ENCODE results near the gene RIPOR2.
"Not testable (repeated sequence)": the region's sequence is repeated elsewhere in the genome, so short reads cannot be mapped to it uniquely, and the experiment has no call there.

Gene RIPOR2

DNA sequence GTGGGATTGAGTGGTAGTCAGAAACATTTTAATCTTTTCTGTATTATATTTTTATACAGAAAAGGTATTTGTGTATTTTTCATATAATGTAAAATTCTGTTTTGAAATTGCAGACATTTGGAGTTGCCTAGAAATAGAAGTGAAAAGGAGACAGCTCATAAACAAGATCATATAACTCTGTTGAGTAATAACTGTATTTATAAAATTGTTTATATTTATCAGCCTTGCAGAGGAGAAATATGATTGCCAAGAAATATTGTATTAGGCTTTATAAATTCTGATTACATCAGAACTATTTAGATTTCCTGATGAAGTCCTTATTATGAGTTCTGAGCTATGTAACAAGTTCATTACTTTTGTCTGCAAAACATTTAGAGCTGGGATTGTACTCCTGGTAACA lies 55.3 kb downstream of the RIPOR2 start:
- TF ChIP-seq, protein P1, sequence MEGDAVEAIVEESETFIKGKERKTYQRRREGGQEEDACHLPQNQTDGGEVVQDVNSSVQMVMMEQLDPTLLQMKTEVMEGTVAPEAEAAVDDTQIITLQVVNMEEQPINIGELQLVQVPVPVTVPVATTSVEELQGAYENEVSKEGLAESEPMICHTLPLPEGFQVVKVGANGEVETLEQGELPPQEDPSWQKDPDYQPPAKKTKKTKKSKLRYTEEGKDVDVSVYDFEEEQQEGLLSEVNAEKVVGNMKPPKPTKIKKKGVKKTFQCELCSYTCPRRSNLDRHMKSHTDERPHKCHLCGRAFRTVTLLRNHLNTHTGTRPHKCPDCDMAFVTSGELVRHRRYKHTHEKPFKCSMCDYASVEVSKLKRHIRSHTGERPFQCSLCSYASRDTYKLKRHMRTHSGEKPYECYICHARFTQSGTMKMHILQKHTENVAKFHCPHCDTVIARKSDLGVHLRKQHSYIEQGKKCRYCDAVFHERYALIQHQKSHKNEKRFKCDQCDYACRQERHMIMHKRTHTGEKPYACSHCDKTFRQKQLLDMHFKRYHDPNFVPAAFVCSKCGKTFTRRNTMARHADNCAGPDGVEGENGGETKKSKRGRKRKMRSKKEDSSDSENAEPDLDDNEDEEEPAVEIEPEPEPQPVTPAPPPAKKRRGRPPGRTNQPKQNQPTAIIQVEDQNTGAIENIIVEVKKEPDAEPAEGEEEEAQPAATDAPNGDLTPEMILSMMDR (IDR thresholded peaks at IDR 0.05; ENCODE audit: insufficient read depth, low read depth, low read length, missing control alignments) = no peak
- H3K4me3 ChIP-seq (ENCODE audit: low read length) = no peak overlapping the region
- DNase-seq (ENCODE audit: low read depth) = no peak

DNA sequence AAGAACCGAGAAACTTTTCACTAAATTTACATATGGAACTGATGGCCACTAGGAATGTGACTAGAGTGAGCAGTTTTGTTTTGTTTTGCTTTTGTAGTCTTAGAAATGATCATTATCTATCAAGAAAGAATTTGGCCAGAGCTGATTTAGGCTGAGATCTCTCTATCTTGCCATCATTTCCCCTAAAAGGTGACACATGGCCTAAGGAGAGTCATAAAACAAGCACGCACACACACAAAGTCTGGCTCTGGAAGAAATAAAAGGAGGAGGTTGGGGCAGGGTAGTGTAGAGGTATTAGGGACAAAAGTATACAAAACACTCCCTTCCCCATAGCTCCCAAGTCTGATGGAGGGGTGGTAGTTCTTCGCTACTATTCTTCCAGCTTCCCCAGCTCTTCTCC lies 56.4 kb downstream of the RIPOR2 start:
- H3K4me3 ChIP-seq (ENCODE audit: low read length) = no peak overlapping the region
- DNase-seq (ENCODE audit: low read depth) = no peak
- TF ChIP-seq, protein P1 (IDR thresholded peaks at IDR 0.05; ENCODE audit: insufficient read depth, low read depth, low read length, missing control alignments) = no peak

DNA sequence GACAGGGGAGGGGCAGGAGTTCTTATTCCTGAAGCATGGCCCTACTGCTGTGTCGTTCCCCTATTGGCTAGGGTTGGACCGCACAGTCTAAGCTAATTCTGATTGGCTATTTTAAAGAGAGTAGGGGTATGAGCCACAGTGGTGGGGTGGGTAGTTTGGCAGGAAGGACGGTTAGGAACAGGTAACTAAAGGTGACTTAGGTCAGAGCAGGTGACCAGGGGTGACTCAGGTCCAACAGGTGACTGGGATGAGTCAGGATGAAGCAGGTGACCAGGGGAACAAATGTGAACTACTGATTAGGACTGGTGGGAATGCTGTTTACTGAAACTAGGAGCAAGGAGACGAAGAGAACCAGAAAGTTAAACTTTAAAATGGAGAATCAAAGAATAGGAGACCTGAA lies 58.0 kb downstream of the RIPOR2 start:
- H3K4me3 ChIP-seq (ENCODE audit: low read length); DNase-seq (ENCODE audit: low read depth): not testable (repeated sequence)

DNA sequence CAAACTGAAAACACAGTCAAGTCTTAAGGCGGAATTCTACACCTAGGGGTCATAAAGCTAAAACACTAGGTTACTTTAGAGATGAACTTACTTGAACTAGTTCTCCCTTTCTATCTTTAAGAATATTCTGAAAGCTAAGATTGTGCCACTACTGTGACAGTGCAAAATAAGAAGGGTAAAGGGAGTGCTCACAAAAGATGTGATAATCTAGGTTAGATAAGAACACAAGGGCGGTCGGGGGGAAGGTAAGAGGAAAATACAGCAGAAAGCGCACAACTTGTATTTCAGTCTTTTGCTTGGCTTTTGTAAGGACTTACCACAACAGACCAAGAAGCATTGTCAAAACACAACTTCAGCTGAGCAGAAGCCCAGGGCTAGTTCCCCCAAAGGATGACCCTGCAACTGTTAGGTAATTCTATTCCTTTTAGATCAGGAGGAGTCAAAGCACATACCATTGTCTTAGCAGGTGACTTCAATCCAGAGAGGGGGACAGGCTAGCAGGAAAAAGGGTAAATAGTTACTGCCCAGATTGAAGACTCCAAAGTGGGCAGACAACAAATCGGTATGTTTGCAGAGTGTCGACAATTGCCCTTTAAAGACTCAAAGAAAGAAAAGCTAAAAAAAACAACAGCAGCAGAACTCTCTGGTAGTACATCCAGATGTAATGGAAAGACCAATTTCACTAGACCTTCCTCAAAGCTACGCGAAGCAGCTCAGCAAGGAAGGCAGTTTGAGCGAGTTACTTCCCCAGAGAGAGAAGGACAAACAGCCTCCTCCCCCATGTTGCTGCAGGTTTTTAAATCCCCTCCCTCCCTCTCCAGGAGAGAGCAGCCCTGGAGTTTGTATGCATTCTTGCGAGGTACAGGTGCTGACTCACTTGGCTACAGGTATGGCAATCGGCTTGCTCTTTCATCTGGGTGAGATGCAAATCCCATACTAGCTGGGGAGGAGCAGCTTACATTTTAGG lies 59.0 kb downstream of the RIPOR2 start:
- DNase-seq (ENCODE audit: low read depth) = peak; percentile 58
- H3K4me3 ChIP-seq (ENCODE audit: low read length) = no peak overlapping the region
- TF ChIP-seq, protein P1 (IDR thresholded peaks at IDR 0.05; ENCODE audit: insufficient read depth, low read depth, low read length, missing control alignments) = no peak

DNA sequence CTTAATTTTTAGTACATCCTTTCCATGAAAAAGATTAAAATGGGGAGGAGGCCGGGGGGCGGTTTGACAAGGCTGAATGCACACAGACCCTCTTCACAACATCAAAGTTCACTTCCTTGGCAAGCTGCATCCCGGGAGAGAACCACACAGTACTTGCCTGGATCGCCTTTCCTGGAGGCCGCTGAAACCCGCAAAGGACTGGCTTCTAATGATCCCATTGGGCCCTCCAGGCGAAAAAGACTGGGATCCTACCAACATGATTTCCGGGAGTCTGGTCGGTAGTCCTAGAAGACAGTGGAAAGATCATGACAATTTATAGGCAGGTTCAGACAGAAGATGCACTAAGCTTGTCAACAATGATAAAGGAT lies 60.2 kb downstream of the RIPOR2 start:
- DNase-seq (ENCODE audit: low read depth) = no peak
- H3K4me3 ChIP-seq (ENCODE audit: low read length) = no peak overlapping the region
- TF ChIP-seq, protein P1 (IDR thresholded peaks at IDR 0.05; ENCODE audit: insufficient read depth, low read depth, low read length, missing control alignments) = no peak

DNA sequence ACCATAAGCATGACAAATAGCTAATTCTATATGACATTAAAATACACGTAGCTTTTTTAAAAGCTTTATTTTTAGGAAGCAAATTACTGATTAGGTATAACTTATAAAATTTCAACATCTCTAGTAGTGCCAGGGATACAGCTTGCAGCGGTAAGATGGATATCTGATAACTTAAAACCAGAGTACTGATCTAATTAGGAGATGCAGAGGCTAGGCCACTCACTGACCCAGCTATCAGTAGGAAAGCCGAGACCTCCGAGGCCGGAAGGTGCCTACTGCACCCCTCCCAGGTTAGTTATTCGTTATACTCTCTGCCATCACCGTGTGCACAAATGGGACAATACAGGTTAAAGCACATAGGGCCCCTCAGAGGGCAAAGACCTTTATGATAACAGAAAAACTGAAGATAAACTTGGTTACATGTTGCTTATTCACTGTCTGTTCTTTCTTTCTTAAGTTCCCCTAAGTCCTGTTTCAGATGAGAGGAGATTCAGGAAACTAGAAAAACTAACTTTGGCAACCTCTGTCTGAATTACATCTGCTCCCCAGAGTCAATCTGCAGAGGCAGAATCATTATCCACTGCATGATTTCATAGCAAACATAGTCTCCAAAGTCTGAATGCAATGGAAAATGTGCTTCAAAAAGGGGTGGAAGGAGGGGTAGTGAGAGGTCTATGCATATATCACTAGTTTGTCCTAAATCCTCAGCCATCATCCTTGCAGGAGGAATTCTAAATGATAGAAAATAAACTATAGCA lies 60.8 kb downstream of the RIPOR2 start:
- DNase-seq (ENCODE audit: low read depth) = no peak
- TF ChIP-seq, protein P1 (IDR thresholded peaks at IDR 0.05; ENCODE audit: insufficient read depth, low read depth, low read length, missing control alignments) = no peak
- H3K4me3 ChIP-seq (ENCODE audit: low read length) = no peak overlapping the region

DNA sequence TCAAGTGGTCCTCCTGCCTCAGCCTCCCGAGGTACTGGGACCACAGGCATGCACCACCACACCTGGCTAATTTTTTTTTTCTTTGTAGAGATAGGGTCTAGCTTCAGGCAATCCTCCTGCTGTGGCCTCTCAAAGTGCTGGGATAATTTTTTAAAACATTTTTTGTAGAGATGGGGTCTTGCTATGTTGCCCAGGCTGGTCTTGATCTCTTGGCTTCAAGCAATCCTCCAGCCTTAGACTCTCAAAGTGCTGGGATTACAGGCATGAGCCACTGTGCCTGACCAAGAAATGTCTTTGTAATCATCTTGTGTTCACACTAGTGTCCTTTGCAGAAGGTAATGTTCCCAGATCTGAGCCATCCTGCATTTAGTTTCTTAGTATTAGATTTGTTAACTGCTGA lies 61.6 kb downstream of the RIPOR2 start:
- TF ChIP-seq, protein P1 (IDR thresholded peaks at IDR 0.05; ENCODE audit: insufficient read depth, low read depth, low read length, missing control alignments) = no peak
- no peak overlapping the region for H3K4me3 ChIP-seq (ENCODE audit: low read length)
- DNase-seq (ENCODE audit: low read depth) = no peak
